ENCODE data around the gene RPN1. TPM values are rescaled to one million over a fixed set of nuclear protein-coding genes. Genes with fewer than 3 reads are reported as not detected.
"Not testable (repeated sequence)": the region's sequence is repeated elsewhere in the genome, so short reads cannot be mapped to it uniquely, and the experiment has no call there.

Gene RPN1
- total RNA-seq, 1 donor from 2014 or later: 121 TPM

DNA sequence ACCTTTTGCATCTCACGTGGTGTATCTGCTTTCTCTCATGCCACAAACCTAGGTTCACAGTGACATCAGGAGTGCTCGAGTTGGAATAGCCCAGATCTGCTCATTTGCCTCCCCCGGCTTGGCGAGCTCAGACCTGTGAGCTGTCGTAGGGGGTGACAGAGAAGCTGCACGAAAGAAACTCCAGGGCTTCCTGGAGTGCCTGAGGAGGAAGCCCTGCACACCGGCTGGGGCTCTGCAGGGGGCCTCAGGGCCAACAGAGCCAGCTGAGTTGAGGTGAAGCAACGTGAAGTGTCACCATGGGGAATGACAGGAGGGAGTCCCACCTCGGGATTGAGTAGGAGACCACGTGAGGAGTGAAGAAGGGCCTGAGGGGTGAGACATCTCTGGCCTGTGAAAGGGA is 62.5 kb downstream of the RPN1 start:
- Mint-ChIP-seq H3K4me1 (ENCODE audit: low read depth, unreplicated experiment) (no peaks in the 10 kb centered on the region), H3K36me3 (ENCODE audit: unreplicated experiment) (peaks cover 11% of the 10 kb centered on the region), H3K4me3 (ENCODE audit: unreplicated experiment) (no peak overlapping the region), H3K27me3 (ENCODE audit: unreplicated experiment) (no peaks in the 10 kb centered on the region), H3K9me3 (ENCODE audit: unreplicated experiment) (peaks cover 2% of the 10 kb centered on the region), H3K27ac (ENCODE audit: unreplicated experiment) (no peak overlapping the region)
- no peak for DNase-seq
- TF ChIP-seq, protein P1, sequence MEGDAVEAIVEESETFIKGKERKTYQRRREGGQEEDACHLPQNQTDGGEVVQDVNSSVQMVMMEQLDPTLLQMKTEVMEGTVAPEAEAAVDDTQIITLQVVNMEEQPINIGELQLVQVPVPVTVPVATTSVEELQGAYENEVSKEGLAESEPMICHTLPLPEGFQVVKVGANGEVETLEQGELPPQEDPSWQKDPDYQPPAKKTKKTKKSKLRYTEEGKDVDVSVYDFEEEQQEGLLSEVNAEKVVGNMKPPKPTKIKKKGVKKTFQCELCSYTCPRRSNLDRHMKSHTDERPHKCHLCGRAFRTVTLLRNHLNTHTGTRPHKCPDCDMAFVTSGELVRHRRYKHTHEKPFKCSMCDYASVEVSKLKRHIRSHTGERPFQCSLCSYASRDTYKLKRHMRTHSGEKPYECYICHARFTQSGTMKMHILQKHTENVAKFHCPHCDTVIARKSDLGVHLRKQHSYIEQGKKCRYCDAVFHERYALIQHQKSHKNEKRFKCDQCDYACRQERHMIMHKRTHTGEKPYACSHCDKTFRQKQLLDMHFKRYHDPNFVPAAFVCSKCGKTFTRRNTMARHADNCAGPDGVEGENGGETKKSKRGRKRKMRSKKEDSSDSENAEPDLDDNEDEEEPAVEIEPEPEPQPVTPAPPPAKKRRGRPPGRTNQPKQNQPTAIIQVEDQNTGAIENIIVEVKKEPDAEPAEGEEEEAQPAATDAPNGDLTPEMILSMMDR (IDR thresholded peaks at IDR 0.05; ENCODE audit: partially characterized antibody, unreplicated experiment): no peak

DNA sequence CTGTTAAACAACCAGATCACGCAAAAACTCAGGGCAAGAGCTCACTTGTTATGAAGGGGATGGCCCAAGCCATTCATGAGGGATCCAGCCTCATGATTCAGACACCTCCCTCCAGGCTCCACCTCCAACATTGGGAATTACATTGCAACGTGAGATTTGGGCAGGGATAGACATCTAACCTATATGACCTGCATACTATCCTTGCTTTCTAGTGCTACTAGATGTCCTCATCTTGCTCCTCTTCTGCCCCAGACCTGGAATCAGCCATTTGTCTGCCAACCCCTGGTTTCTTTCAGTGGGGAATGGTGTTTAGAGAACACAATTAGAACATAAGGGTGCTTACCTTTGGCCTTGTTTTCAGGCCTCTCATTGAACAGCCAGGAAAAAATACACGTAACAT is 63.2 kb downstream of the RPN1 start:
- H3K4me3 Mint-ChIP-seq (ENCODE audit: unreplicated experiment): no peak overlapping the region
- no peaks in the 10 kb centered on the region for H3K4me1 Mint-ChIP-seq (ENCODE audit: low read depth, unreplicated experiment)
- H3K9me3 Mint-ChIP-seq (ENCODE audit: unreplicated experiment): peaks cover 2% of the 10 kb centered on the region
- no peak for DNase-seq
- no peak overlapping the region for H3K27ac Mint-ChIP-seq (ENCODE audit: unreplicated experiment)
- H3K36me3 Mint-ChIP-seq (ENCODE audit: unreplicated experiment): peaks cover 11% of the 10 kb centered on the region
- H3K27me3 Mint-ChIP-seq (ENCODE audit: unreplicated experiment): no peaks in the 10 kb centered on the region
- TF ChIP-seq, protein P1 (IDR thresholded peaks at IDR 0.05; ENCODE audit: partially characterized antibody, unreplicated experiment): no peak

DNA sequence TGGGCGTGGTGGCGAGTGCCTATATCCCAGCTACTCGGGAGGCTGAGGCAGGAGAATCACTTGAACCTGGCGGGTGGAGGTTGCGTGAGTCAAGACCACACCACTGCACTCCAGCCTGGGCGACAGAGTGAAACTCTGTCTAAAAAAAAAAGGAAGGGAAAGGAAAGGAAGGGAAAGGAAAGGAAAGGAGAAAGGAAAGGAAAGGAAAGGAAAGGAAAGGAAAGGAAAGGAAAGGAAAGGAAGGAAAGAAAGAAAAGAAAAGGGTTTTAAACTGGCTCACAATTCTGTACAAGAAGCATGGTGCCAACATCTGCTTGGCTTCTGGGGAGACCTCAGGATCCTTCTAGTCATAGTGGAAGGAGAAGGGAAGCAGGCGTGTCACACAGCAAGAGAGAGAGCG is 63.7 kb downstream of the RPN1 start:
- DNase-seq; H3K27ac Mint-ChIP-seq (ENCODE audit: unreplicated experiment); H3K9me3 Mint-ChIP-seq (ENCODE audit: unreplicated experiment); H3K4me1 Mint-ChIP-seq (ENCODE audit: low read depth, unreplicated experiment); H3K4me3 Mint-ChIP-seq (ENCODE audit: unreplicated experiment); H3K27me3 Mint-ChIP-seq (ENCODE audit: unreplicated experiment): not testable (repeated sequence)
- peaks cover 11% of the 10 kb centered on the region for H3K36me3 Mint-ChIP-seq (ENCODE audit: unreplicated experiment)

DNA sequence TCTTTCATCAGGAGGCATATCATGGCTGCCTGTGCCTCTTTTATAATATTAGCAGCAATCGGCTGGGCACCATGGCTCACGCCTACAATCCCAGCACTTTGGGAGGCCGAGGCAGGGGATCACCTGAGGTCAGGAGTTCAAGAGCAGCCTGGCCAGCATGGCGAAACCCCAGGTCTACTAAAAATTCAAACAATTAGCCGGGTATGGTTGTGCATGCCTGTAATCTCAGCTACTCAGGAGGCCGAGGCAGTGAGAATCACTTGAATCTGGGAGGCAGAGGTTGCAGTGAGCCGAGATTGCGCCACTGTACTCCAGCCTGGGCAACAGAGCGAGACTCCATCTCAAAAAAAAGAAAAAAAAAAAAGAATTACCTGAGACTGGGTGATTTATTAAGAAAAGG is 64.2 kb downstream of the RPN1 start:
- H3K9me3 Mint-ChIP-seq (ENCODE audit: unreplicated experiment); H3K27me3 Mint-ChIP-seq (ENCODE audit: unreplicated experiment); DNase-seq; H3K4me3 Mint-ChIP-seq (ENCODE audit: unreplicated experiment); H3K4me1 Mint-ChIP-seq (ENCODE audit: low read depth, unreplicated experiment); H3K27ac Mint-ChIP-seq (ENCODE audit: unreplicated experiment): not testable (repeated sequence)
- peaks cover 11% of the 10 kb centered on the region for H3K36me3 Mint-ChIP-seq (ENCODE audit: unreplicated experiment)

DNA sequence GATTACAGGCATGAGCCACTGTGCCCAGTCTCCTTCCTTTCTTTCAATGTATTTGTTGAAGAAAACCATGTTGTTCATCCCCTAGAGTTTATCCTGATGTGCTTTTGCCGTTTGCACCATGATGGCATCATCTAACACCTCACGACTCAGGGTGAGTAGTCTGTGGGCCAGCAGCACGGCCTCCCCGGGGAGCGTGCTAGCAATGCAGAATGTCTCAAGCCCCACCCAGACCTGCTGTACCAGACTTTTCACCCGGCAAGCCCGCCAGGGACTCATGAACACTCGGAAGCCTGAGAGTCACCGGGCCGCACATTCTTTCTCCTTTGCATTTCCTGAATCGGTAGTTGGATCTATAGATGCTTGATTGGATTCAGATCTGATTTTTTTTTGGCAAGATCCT is 64.6 kb downstream of the RPN1 start:
- Mint-ChIP-seq H3K9me3 (ENCODE audit: unreplicated experiment) (no peaks in the 10 kb centered on the region), H3K27me3 (ENCODE audit: unreplicated experiment) (no peaks in the 10 kb centered on the region), H3K36me3 (ENCODE audit: unreplicated experiment) (peaks cover 11% of the 10 kb centered on the region), H3K4me3 (ENCODE audit: unreplicated experiment) (no peak overlapping the region), H3K27ac (ENCODE audit: unreplicated experiment) (no peak overlapping the region), H3K4me1 (ENCODE audit: low read depth, unreplicated experiment) (no peaks in the 10 kb centered on the region)
- TF ChIP-seq, protein P1 (IDR thresholded peaks at IDR 0.05; ENCODE audit: partially characterized antibody, unreplicated experiment): no peak
- DNase-seq: no peak

DNA sequence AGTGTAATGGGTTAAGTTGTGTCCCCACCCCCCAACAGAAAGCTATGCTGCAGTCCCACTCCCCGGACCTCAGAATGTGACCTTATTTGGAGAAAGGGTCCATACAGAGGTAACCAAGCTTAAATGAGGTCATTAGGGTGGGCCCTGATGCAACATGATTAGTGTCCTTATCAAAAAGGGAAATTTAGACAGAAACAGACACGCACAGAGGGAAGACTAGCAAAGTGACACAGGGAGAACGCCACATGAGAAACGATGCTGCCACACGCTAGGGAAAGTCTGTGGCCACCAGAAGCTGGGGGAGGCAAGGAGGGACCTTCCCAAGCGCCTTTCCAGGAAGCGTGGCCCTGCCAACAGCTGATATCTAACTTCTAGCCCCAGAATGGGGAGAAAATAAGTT is 65.4 kb downstream of the RPN1 start:
- H3K4me1 Mint-ChIP-seq (ENCODE audit: low read depth, unreplicated experiment): no peaks in the 10 kb centered on the region
- H3K27ac Mint-ChIP-seq (ENCODE audit: unreplicated experiment): no peak overlapping the region
- DNase-seq: no peak
- no peaks in the 10 kb centered on the region for H3K27me3 Mint-ChIP-seq (ENCODE audit: unreplicated experiment)
- H3K9me3 Mint-ChIP-seq (ENCODE audit: unreplicated experiment): no peaks in the 10 kb centered on the region
- TF ChIP-seq, protein P1 (IDR thresholded peaks at IDR 0.05; ENCODE audit: partially characterized antibody, unreplicated experiment): no peak
- peaks cover 11% of the 10 kb centered on the region for H3K36me3 Mint-ChIP-seq (ENCODE audit: unreplicated experiment)
- H3K4me3 Mint-ChIP-seq (ENCODE audit: unreplicated experiment): no peak overlapping the region
